Fibroblast of skin of back (primary cell): ENCODE results near the gene RPH3AL.
"Not testable (repeated sequence)": the region's sequence is repeated elsewhere in the genome, so short reads cannot be mapped to it uniquely, and the experiment has no call there.

ENCODE experiments used
- DNase-seq: peaks from one replicate; pipeline ENCODE4 v3.0.0-alpha.2; 2013

Gene RPH3AL

GRCh38 chr17:281365-281999 lies 71.1 kb downstream of the RPH3AL start:
- DNase-seq = no peak

- no peak for DNase-seq
These were observed 71.7 kb downstream of the RPH3AL start for GRCh38 chr17:280901-281300.

GRCh38 chr17:280216-280615 lies 72.4 kb downstream of the RPH3AL start:
- no peak for DNase-seq

- DNase-seq = no peak
These were observed 72.8 kb downstream of the RPH3AL start for GRCh38 chr17:279776-280175.

- DNase-seq = no peak
These were observed 73.3 kb downstream of the RPH3AL start for GRCh38 chr17:279331-279730.

GRCh38 chr17:278676-279059 lies 73.9 kb downstream of the RPH3AL start:
- no peak for DNase-seq

- DNase-seq = no peak
These were observed 74.4 kb downstream of the RPH3AL start for GRCh38 chr17:278055-278675.

GRCh38 chr17:274902-275301 lies 77.7 kb downstream of the RPH3AL start:
- DNase-seq = no peak

- DNase-seq = no peak
These were observed 78.4 kb downstream of the RPH3AL start for GRCh38 chr17:273981-274832.

GRCh38 chr17:272856-273255 lies 79.8 kb downstream of the RPH3AL start:
- not testable (repeated sequence) for DNase-seq

GRCh38 chr17:271928-272623 lies 80.5 kb downstream of the RPH3AL start:
- DNase-seq = not testable (repeated sequence)

GRCh38 chr17:269616-270514 lies 82.7 kb downstream of the RPH3AL start:
- DNase-seq = no peak

- no peak for DNase-seq
These were observed 85.6 kb downstream of the RPH3AL start for GRCh38 chr17:266701-267667.

GRCh38 chr17:266219-266618 lies 86.4 kb downstream of the RPH3AL start:
- DNase-seq = no peak

- DNase-seq = no peak
These were observed 86.9 kb downstream of the RPH3AL start for GRCh38 chr17:265718-266117.

- no peak for DNase-seq
These were observed 88.8 kb downstream of the RPH3AL start for GRCh38 chr17:263773-264172.

GRCh38 chr17:263271-263670 lies 89.3 kb downstream of the RPH3AL start:
- no peak for DNase-seq

- no peak for DNase-seq
These were observed 91.0 kb downstream of the RPH3AL start for GRCh38 chr17:261635-262034.

GRCh38 chr17:260944-261343 lies 91.7 kb downstream of the RPH3AL start:
- no peak for DNase-seq

- no peak for DNase-seq
These were observed 92.4 kb downstream of the RPH3AL start for GRCh38 chr17:260031-260791.
